Measurements from ENCODE around the gene KLHL11.
"Not testable (repeated sequence)": the region's sequence is repeated elsewhere in the genome, so short reads cannot be mapped to it uniquely, and the experiment has no call there.

The KLHL11 gene

GRCh38 chr17:41888332-41888965, 23.2 kb upstream of the KLHL11 start:
- DNase-seq = no peak

- no peak for DNase-seq
These were observed 20.5 kb upstream of the KLHL11 start for GRCh38 chr17:41885733-41886132.

- no peak for DNase-seq
These were observed 17.5 kb upstream of the KLHL11 start for GRCh38 chr17:41882756-41883155.

DNA sequence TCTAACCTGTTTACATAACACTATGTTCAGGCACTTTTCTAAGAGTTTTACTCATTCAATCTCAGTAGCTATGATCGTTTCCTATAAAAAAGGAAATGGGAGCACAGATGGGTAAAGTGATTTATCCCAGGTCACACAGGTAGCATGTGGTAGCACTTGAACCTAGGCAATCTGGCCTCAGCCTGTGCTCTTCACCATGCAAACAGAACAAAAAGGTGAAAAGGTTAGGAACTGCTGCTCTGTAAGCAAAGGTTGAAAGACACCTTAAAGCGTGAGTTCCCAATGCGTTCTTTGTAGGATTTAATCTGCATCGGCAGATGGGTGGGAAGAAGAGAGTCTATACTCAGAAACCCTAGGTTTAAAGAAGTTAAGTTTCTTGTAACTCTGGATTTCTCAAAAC, 14.9 kb upstream of the KLHL11 start:
- no peak for DNase-seq

DNA sequence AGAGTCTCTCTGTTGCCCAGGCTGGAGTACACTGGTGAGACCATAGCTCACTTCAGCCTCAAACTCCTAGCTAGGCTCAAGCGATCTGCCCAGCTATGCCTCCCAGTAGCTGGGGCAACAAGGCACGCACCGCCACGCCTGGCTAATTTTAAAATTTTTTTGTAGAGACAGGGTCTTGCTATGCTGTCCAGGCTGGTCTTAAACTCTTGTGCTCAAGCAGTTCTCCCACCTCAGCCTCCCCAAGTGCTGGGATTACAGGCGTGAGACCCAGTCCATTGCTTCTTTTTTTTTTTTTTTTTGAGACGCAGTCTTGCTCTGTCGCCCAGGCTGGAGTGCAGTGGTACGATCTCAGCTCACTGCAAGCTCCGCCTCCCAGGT, 9.1 kb upstream of the KLHL11 start:
- DNase-seq = not testable (repeated sequence)

GRCh38 chr17:41873559-41874292, 8.5 kb upstream of the KLHL11 start:
- no peak for DNase-seq

GRCh38 chr17:41871789-41872188, 6.6 kb upstream of the KLHL11 start:
- DNase-seq = no peak

DNA sequence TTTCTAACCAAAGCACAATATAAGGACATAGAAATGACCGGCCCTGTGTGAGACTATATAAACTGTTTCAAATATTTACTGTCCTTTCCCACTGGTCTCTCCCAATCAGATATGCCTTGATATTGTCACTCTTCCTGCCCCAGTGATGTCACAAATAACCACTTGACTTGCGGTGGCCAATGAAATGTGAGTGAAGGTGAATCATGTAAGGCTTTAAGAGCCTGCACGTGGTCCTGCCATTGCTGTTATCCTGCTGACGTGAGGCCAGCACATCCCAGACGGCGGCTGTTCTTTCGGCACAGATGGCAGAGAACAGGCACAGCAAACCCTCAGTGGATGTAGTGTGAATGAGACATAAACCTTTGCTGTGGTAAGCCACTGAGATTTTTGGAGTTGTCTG, 5.4 kb upstream of the KLHL11 start:
- DNase-seq = no peak

DNA sequence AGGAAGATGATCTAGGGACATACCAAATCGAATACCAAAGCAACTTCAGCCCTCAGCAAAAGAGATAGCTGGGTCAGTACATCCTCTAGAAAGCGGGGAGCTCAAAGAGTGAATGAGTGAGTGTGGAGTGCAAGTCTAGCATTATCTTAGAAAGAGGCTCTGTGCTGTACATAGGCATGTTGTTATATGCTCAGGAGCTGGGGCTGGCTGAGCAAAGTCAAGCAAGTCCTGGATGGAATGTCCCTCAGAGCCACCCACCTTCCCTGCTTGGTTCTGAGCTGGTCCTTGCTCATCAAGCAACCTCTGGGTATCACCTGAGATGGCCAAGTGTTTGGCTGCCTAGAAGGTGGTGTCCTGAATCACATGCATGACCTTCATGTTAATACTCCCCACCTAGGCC, 4.9 kb upstream of the KLHL11 start:
- no peak for DNase-seq

GRCh38 chr17:41869426-41869825, 4.2 kb upstream of the KLHL11 start:
- no peak for DNase-seq

- DNase-seq = no peak
These were observed 3.3 kb upstream of the KLHL11 start for GRCh38 chr17:41868568-41868967.

DNA sequence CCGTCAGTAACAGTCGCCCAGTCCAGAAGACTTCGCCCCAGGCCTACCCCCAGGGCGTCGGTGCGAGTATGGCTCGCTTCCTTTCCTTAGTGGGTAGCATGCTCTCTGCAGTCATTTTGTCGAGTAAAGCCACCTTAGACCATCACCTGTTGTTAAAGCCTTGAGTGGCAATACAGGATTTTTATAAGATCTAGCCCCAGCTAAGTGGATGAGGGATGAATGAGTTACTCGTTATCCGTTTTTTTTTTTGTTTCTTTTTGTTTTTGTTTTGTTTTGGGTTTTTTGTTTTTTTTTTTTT, 322 bp upstream of the KLHL11 start:
- DNase-seq = no peak

DNA sequence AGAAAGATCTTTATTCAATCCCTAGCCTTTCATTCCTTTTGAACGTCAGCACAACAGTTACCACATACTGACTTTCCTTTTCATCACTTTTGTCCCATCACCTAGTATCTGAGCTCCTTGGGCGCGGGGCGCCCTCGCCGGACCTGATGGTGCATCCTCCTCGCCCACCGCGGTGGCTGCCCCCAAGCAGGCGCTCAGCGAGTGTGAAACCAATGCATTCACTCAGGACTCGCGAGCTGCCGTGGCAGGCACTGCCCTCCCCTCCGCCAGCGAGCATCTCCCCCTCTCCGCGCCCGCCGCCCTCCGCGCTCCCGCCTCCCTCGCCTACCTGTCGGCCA, 756 bp downstream of the KLHL11 start:
- DNase-seq = no peak

DNA sequence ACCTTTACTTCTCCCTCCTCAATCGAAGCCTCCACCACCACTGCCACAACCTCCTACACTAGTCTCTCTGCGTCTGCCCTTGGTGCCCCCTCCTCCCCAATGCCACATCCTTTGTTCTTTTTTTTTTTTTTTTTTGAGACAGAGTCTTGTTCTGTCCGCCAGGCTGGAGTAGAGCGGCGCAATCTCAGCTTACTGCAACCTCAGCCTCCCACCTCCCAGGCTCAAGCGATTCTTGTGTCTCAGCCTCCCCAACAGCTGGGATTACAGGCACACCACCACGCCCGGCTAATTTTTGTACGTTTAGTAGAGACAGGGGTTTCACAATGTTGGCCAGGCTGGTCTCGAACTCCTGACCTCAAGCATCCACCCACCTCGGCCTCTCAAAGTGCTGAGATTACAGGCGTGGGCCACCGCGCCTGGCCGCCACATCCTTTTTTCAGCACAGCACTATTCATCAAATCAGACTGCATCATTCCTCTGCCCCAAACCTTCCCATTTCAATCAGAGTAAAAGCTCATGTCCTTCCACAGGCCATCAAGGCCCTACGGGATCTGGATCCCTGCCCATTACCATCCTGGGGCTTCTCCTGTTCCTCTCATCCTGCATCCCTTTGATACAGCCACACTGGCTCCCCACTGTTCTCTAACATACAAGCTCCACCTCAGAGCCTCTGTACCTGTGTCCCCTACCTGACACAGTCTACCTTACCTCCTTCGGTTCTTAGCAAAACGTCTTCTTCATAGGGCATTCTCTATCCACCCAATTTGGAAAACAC, 2.0 kb downstream of the KLHL11 start:
- DNase-seq = no peak

DNA sequence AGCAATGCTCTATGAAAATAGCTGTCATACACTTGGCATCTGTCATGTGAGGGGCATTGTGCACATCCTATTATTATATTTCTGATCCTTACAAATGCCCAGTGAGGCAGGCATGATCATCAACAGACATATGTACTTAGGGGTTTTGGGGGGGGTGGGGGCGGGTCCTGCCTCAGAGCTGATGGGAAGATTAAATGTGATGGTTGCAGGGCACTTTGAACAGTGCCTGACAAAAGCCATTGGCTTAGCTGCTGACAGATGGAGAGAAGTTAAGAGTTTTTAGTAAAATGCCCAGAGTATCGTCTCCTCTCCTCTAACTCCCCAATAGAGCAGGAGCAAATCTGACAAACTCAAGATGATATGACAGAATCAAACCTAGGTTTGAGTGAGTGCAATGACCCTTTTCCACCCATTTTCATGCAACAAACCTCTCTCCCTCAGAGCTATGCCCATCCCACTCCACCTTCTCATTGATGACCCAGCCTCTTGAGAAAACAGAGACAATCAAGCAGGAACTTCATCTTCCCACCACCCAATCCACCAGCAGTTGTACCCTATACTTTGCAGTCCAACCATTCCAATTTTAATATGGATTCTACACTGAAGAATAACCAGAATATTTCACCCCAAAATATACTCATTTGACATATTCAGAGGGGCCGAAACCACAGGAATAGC, 4.8 kb downstream of the KLHL11 start:
- no peak for DNase-seq

GRCh38 chr17:41851382-41851781, 13.8 kb downstream of the KLHL11 start:
- DNase-seq = not testable (repeated sequence)

DNA sequence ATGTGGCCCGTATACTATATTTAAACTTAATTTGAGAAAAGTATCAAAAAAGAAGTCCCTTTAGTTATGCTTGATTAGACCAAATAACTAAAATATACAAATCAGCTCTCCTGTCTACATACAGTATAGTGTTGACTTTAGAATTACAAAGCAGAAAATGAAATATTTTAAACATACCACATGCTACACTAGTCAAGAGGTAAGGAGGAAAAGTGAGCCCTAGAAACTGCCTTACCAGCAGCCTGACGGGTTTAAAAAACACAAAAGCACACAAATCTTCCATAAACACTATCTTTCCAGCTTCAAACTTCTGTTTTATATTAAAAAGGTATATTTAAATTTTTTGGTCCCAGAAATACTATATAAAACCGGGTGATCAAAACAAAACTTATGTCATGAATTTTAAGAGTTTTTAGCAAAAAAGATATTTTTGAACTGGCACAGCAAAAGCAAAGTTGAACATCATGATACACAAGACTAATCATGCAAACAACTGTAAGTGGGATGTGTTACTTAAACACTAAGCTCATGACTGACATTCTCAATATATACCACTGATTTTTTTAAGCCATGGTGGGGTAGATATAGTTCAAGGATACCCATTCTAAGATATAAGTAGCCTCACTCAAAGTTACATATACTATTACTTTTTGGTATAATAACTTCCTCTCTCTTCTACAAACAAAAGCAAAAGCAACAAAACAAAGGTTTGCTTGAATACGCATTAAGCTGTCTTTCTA, 15.8 kb downstream of the KLHL11 start:
- no peak for DNase-seq

GRCh38 chr17:41848788-41849187, 16.4 kb downstream of the KLHL11 start:
- no peak for DNase-seq

- DNase-seq = no peak
These were observed 20.3 kb downstream of the KLHL11 start for GRCh38 chr17:41844971-41845370.

DNA sequence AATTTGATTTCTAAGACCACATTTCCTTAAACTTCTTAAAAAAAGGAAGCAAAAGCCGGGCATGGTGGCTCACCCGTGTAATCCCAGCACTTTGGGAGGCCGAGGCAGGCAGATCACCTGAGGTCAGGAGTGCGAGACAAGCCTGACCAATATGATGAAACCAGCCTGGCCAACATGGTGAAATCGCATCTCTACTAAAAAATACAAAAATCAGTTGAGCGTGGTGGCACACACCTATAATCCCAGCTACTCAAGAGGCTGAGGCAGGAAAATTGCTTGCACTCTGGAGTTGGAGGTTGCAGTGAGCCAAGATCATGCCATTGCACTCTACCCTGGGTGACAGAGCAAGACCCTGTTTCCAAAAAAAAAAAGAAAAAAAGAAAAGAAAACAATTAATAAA, 24.4 kb downstream of the KLHL11 start:
- DNase-seq = not testable (repeated sequence)

GRCh38 chr17:41839448-41839847, 25.8 kb downstream of the KLHL11 start:
- DNase-seq = not testable (repeated sequence)

GRCh38 chr17:41837761-41838538, 27.3 kb downstream of the KLHL11 start, which contains the start of gene KLHL10:
TSS of gene KLHL10 (plus strand) at chr17:41837825. CDS start at chr17:41837933, 108 bp downstream.
- no peak for DNase-seq

Measured in NCI-H1092 treated with DMSO at 0.1 percent for 48 hours (cell line).